NOMO-1 treated with DMSO at 0.1 percent for 48 hours (cell line): ENCODE measurements around the gene CTIF.

ENCODE experiments used
- DNase-seq: peaks from one replicate; lab custom pipeline; 2025; ENCODE audit not compliant: unreplicated experiment; lab: John Stamatoyannopoulos, UW

The CTIF gene

DNA sequence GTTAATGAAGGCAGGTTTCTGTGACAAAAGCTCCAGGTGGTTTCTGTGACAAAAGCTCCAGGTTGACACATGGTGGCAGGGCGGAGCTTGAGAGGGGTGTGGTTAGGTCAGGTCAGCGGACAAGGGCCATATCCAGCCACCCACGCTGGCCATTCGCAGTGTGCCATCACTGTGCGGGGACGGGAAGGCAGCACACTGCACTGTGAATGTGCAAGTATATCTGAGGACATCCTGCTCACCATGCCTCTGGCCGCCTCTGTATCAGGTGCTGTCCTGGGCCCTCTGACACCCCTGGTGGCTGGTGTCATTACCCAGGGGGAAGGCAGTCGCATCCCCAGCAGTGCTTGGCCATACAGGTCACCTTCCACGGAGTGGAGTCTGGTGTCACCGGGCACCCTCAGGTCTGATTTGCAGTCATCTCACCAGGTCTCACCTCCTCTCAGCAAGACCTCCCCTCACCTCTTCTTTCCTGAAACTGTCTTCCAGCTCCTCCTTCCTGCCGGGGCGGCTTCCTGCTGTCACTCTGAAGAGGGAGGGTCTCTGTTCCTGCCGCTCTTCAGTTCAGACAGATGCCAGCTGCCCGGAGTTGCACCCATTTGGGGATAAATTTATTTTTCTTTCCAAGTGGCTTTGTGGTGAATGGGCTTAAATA, 34.9 kb downstream of the CTIF start:
- no peak for DNase-seq

DNA sequence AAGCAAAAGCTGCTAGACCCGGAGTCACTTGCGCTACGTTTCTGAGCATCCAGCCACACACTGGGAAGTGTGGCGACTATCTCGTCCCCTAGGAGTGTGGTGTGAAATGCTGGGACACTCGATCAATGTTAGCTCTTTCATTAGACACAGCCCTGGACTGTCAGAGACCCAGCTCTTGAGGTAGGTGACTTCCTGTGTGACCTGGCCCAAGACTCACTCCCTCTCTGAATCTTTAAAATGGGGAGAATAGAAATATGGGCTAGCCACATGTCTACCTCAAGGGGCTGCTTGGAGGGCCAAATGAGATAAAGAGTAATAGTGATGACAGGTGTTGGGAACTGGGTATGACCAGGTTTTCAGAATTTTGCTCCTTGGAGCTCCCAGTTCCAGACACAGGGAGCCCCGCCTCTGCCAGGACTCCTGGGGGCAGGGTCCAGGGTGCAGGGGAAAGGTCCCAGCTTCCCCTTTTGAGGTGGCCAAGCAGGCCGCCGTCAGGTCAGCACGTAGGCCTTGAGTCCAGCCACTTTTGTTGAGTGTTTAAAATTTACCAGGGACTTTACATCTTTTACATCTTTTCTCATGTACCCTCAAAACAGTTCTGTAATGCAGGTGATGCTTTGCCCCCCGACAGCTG, 36.0 kb downstream of the CTIF start:
- no peak for DNase-seq

DNA sequence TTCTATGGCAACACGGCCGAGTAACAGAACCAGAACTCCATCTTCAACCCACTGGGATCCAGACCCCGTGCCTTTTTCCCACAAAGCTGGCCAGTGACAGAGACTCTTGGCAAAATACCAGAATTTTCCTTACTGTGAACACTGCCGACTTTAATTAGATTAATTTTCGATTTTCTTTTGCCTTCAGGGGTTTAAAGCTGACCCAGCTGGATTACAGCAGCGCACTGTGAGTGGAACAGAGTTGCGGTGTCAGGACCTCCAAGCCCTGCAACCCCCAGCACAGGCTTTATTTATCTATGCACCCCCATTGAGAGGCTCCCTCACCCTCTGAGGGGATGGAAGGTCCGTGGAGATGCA, 36.4 kb downstream of the CTIF start:
- no peak for DNase-seq

DNA sequence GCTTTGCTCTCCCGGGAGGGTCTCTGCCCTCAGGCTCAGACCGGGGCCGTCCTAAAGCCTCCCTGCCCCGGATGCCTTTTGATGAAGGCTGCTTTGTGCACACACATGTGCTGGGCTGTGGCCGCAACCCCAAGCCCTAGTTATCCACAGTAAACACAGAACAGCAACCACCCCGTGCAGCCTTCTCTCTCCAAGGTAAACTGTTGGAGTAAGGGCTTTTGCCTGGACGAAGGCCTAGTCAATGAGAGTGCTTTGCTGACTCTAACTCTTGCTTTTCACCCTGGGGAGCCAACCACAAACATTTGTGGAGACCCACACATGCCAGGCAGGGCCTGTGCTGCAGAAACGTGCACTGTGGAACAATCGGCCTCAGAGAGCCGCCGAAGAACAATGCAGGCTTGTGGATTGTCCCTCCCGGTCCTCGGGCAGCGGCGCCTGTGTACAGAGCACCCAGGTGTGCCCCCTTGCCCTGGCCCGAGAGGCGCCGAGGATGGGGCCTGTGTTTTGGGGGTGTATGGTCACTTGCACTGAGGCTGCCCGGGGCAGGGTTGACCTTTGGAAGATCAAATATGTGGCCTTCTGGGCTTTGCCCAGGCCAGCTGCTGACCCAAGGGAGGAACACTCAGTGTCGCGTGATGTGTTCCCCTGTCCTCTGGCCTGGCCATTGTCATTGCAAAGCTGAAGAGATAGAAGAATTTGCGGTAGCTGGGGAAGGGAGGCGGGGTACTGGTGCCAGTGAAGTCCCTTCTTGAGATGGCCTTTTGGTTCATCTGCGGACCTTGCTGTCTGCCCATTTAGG, 37.0 kb downstream of the CTIF start:
- no peak for DNase-seq

DNA sequence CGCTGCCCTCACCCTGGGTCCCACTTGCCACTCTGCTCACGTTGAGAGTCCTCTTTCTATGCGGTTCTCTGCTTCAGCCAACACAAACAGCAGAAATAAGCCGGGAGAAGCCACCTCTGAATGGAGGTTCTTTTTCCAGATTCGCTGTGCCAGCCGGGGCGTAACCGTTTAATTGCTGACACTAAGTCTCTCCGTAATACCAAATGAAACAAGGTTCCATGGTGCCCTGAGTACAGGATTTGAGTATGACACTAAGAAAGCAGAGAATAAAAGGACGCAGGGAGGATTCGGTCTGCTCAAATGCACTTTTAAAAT, 37.6 kb downstream of the CTIF start:
- no peak for DNase-seq

DNA sequence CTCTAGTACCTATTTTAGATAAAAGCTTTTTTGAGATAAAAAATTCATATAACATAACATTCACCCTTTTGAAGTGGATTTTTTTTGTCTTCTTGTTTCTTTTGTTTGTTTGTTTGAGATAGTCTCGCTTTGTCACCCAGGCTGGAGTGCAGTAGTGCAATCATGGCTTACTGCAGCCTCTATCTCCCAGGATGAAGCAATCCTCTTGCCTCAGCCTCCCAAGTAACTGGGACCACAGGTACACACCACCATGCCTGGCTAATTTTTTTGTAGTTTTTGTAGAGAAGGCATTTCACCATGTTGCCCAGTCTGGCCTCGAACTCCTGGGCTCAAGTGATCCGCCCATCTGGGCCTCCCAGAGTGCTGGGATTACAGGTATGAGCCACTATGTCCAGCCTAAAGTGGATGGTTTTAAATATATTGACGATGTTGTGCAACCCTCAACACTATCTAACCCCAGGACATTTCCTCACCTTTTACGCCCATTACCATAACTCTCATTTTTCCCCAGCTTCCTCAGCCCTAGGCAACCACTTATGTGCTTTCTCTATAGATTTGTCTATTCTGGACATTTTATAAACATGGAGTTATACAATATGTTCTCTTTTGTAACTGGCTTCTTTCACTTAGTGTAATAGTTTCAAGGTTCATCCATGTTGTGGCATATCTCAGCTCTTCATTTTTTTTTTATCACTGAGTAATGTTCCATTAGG, 38.8 kb downstream of the CTIF start:
- no peak for DNase-seq

DNA sequence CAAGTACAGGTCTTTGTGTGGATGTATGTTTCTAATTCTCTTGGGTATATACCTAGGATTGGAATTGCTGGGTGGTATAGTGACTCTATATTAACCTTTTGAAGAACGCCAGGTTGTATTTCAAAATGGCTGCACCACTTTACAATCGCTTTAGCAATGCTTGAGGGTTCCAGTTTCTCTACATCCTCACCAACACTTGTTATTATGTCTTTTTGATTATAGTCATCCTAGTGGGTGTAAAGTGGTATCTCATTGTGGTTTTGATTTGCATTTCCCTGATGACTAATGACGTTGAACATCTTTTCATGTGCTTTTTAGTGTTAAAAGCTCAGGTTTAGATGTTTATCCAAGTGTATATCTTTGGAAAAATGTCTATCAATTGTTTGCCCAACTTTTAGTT, 39.5 kb downstream of the CTIF start:
- no peak for DNase-seq

DNA sequence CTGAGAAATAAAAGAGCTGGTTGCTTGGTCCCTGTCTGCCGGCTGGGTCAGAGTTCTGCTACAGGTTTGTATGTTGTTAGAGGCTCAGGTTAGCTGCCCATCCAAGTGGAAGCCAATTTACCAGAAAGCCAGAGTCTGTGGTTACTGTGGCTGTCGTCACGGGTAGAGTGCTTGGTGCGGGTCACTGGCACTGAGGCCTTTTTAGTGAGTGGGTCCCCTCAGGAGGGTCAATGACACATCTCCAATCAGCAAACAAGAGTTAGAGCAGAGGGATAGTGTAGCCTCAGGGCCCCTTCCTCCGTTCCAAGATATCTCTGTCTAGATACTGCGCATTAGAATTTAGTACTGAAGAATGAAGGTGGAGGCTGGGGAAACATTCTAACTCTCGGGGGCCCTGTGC, 41.2 kb downstream of the CTIF start:
- no peak for DNase-seq

DNA sequence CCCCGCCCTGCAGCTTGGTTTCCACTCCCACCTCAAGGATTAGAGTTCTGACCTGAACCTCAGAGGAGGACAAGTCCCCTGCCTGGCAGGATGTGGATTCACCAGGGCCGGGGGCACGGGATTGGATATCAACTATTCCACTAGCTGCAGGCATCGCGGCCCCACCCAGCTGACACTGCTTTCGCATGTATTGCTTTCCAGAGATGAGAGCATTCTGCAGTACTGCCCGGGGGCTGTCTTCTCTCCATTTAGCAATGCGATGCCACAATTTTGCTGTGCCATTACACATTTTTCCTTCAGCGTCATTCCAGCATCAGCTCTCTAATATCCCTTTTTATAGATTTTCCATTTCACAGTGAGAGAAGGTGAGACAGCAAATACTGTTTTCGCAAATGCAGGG, 42.0 kb downstream of the CTIF start:
- DNase-seq: no peak

DNA sequence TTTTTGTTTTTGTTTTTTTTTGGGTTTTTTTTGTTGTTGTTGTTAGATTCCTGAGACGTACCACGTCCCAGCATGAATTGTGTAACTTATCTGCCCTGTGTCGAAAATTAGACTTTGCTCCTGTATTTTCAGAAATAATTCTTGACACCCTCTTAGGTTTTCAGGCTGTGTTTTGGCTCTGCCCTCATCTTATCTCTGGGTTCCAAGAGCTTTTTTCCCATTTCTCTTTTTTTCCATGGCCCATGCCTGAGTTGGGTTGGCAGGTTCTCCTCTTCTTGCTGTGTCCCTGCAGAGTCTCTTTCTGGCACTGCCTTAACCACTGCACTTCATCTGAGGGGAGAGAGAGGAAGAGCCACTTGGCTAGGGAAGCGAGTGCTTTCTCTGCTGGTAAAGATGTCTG, 42.4 kb downstream of the CTIF start:
- no peak for DNase-seq

DNA sequence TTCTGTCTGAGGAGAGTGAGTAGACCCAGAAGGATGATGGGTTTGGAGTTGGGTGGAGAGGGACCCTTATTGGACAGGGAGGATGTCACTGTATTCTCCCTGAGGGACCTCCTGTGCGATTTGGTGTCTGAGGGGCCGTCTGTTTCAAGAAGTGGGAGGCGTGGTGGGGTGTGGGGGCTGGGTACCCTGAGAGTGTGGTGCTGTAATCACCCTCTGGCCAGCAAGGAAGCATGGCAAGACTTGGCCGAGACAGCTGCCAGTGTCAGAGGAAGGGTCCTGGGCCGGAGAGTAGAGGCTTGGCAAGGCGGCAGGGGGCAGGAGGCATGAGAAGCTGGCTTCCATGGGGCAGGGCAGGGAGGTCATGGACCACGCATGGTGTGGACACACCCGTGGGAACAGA, 43.1 kb downstream of the CTIF start:
- DNase-seq: no peak

DNA sequence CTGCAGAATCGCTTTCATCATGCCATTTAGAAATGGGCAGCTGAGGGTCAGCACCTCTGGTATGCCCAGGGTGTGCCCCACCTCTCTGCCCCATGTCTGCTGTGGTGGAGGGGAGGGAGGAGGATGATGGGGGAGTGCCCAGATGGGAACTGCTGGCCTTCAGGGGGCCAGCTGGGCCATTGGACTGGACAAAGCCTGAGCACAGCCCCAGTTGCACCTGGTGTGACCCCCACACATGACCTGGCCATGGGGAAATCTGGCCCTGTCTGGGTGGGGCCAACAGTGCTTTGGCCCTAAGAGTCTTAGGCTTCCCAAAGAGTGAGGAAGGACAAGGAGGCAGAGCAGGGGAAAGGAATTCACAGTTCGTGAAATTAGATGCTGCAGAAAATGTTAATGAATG, 44.1 kb downstream of the CTIF start:
- no peak for DNase-seq

DNA sequence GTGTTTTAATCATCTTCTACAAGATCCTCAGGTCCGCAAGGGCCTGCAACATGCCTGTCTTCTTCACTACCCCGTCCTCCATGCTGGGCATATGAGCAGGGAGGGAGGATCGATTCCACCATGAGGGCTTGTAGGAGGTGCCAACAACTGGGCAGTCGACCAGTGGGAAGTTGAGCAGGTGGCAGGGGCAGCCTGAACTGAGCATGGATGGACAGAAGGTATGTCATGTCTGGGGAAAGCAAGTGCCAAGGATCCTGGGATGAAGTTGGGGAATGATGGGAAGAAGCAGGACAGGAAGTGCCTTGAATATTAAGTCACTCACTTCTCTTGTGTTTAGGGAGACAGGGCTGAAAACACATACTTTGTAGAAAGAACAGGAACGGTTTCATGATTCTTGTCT, 44.7 kb downstream of the CTIF start:
- DNase-seq: no peak

DNA sequence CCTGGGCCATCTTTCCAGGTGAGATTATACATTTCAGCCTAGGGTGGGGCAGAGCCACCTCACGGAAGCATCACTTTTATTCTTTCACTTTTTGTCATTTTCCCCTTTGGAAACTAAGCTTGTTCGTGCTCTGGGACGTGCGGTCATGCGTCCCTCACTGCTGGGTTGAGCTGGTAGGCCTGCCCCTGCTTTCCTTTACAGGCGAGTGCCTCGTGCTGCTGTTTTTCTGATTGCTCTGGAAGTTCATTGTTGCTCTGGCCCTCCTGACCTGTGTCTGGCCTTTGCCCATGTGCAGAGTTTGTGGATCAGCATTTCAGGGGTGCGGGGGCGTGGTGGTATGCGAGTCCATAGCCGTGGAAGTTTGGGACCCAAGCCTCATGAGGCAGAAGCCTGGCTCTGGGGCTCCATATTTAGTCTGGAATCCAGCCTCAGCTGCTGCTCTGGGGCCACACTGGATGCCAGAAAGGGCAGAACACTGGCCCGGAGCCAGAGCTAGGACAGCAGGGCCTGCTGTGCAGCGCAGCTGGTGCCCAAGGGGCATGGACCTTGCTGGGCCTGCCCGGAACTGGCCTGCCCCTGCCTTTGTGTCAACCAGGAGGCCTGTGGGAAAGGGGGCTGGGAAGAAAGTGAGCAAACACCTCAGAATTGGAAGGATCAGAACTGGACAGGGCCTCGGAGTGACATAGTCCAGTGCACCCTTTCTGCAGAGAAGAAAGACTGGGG, 51.1 kb downstream of the CTIF start:
- DNase-seq: no peak

DNA sequence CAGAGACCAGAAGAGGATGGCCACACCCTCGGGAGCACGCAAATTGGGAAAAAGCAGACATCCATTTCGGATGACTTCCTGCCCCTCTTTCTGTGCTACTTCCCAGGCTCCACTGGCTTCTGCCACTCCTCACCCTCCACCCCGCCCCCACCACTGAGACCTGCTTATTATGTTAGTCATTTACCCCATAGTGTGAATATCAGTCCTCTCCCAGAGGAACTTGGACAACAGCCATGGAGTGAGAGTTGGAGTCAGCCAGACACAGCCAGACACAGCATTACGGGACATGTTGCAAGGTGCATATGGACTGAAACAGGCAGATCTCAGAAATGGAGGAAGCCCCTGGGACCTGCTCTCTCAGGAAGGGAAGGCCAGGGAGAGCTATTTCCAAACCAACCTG, 51.8 kb downstream of the CTIF start:
- DNase-seq: no peak

DNA sequence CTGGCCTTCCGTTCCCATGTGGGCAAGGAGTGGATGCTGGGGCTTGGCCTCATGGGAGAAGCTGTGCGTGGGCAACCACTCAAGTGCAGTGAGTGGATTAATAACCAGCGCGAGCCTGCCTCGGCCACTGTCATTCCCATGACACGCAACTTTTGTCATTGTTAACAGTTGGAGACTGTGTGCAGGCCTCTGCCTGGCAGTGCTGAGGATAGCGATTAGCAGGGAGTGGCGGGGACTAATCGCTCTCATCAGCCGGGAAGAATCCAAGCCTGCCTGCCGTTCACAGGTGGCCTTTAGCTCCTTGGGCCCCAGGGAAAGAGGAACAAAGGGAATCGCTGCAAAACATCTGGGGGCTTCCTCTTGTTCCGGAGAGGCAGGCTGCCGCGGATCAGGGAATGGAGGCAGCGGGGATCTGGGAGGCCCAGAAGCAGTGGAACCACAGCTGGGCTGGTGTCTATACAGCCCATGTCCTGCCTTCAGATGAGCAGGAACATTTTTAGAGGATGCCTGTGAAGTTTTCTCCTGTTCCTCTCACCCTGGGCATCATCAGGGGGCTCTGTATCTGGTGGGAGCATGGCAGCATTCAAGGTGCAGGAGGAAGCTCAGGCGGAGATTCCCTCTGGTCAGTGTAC, 53.8 kb downstream of the CTIF start:
- no peak for DNase-seq

DNA sequence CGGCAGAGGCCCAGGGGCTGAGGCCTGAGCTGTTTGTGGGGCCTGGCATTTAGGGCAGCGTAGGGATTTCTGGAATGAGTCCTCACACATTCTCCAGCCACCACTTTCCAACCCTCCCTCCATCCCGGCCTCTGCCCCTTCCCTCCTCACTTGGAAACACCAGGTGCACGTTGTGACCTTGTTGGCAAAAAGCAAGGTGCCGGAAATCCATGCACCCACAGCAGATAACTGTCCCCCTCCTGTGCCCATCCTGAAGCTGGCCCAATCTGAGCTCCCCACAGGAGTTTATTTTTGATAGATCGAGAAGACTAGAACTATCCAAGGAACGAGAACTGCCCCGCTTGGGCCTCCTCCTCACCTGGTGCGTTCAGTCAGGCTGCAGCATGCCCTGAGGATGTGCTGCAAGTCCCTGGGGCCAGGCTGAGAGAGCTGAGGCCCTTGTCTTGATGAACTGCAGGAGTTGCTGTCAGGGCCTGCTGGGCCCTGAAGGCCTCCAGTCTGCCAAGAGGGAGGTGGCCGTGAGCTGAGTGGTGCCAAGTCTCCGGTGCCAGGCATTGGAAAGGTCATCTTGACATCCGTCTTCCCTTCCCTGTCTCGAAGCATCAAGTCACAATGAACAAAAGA, 55.8 kb downstream of the CTIF start:
- DNase-seq: no peak

DNA sequence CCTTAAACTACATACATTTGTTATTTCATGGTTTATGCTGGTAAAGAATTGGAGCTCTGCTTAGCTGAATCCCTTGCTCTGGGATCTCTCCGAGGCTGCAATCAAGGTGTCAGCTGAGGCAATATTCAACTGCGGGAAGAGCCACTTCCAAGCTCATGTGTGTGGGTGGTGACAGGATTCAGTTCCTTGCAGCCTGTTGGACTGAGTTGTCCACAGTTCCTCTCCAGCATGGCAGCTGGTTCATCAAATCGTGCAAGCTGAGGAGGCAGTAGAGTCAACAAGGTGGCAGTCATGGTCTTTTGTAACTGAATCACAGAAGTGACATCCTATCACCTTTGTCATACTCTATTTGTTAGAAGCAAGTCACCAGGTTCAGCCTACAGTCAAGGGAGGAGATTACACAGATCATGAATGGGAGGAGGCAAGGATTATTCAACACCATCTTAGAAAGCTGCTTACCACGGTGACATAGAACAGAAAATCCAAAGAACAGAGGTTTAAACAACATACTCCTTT, 56.9 kb downstream of the CTIF start:
- no peak for DNase-seq

DNA sequence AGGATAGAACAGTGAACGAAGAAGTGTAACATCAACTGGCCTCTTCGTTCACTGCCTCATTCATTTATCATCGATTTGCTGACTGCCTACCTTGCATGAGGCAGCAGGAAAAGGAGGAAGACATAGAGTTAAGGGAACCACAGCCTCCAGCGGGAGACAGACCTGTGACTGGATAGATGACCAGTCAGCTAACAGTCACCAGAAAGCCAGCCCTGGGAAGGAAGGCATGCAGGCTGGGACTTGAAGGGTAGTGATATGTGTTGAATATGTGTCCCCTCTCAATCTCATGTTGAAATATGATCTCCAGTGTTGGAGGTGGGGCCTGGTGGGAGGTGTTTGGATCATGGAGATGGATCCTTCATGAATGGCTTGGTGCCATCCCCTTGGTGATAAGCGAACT, 58.3 kb downstream of the CTIF start:
- no peak for DNase-seq

DNA sequence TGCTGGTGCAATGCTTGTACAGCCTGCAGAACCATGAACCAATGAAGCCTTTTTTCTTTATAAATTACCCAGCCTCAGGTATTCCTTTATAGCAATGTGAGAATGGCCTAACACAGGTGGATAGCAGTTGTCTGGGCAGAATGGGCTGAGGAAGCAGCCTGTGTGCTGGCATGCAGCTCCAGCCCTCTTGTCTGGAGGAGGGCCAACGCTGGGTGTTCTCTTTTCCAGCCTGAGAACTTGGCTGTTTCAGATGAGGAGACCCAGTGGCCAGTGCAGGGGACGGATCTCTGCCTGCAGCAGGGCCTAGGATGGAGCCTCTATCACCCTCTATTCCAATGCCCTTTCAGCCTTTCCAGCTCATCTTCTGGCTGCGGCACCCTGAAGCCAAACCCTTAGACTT, 58.8 kb downstream of the CTIF start:
- DNase-seq: no peak
